GM12878 (cell line): ENCODE results near the gene TGFB1. TPM values are rescaled to one million over a fixed set of nuclear protein-coding genes. Genes with fewer than 3 reads are reported as not detected.

Experiments
- CBFB ChIP-seq: IDR thresholded peaks from 2 replicates; pipeline ENCODE4 v1.6.1; 2016; ENCODE audit warnings: antibody characterized with exemption, low read depth
- CEBPZ ChIP-seq: fragments of 150-350 bp; IDR thresholded peaks from 2 replicates; pipeline ENCODE4 v1.6.1; 2016; ENCODE audit warnings: low read depth, low read length
- CREB1 ChIP-seq: IDR thresholded peaks from 2 replicates; pipeline ENCODE4 v1.6.1; 2012; ENCODE audit warnings: low read depth, mild to moderate bottlenecking, inconsistent platforms
- FOXM1 ChIP-seq: IDR thresholded peaks from 2 replicates; pipeline ENCODE4 v1.6.1; 2012; ENCODE audit warnings: low read depth, mild to moderate bottlenecking, inconsistent platforms, low read length, moderate library complexity
- HCFC1 ChIP-seq: fragments of 150-350 bp; IDR thresholded peaks from 2 replicates; pipeline ENCODE4 v1.6.1; 2014; ENCODE audit warnings: low read length
- IKZF1 ChIP-seq: fragments of 450-650 bp; conservative IDR thresholded peaks from 2 replicates; pipeline ENCODE4 v1.6.1; 2017; ENCODE audit warnings: antibody characterized with exemption, mild to moderate bottlenecking
- MEF2B ChIP-seq: fragments of 450-650 bp; IDR thresholded peaks from 2 replicates; pipeline ENCODE4 v1.6.1; 2018; ENCODE audit warnings: mild to moderate bottlenecking, moderate library complexity; ENCODE audit not compliant: partially characterized antibody, poor library complexity, severe bottlenecking
- NFXL1 ChIP-seq: fragments of 450-650 bp; IDR thresholded peaks from 2 replicates; pipeline ENCODE4 v1.6.1; 2017; ENCODE audit warnings: antibody characterized with exemption, mild to moderate bottlenecking, borderline replicate concordance
- NR2C2 ChIP-seq: IDR thresholded peaks from 2 replicates; pipeline ENCODE4 v1.6.1; 2011; ENCODE audit warnings: borderline replicate concordance, low read depth; ENCODE audit not compliant: control insufficient read depth, insufficient read length
- POLR2A ChIP-seq: IDR thresholded peaks from 2 replicates; pipeline ENCODE4 v1.6.1; 2011; ENCODE audit warnings: low read depth, mild to moderate bottlenecking, low read length
- RAD21 ChIP-seq: IDR thresholded peaks from 2 replicates; pipeline ENCODE4 v1.6.1; 2011; ENCODE audit warnings: mild to moderate bottlenecking, low read depth, low read length, moderate library complexity; ENCODE audit not compliant: insufficient read depth
- RAD51 ChIP-seq: fragments of 450-650 bp; IDR thresholded peaks from 2 replicates; pipeline ENCODE4 v1.6.1; 2016; ENCODE audit warnings: moderate library complexity, mild to moderate bottlenecking, inconsistent platforms
- RBBP5 ChIP-seq: fragments of 200-600 bp; sonication (generic); conservative IDR thresholded peaks from 2 replicates; pipeline ENCODE4 v1.6.1; 2016
- RFX5 ChIP-seq: IDR thresholded peaks from 2 replicates; pipeline ENCODE4 v1.6.1; 2011; ENCODE audit warnings: low read depth, low read length, improper control_type of control experiment
- SIN3A ChIP-seq: IDR thresholded peaks from 2 replicates; pipeline ENCODE4 v1.6.1; 2012; ENCODE audit warnings: low read depth, low read length, improper control_type of control experiment
- SIX5 ChIP-seq: IDR thresholded peaks from 2 replicates; pipeline ENCODE4 v1.6.1; 2011; ENCODE audit warnings: mild to moderate bottlenecking, low read depth, low read length, moderate library complexity; ENCODE audit not compliant: severe bottlenecking
- STAT3 ChIP-seq: IDR thresholded peaks from 2 replicates; pipeline ENCODE4 v1.6.1; 2011; ENCODE audit warnings: low read depth, low read length, improper control_type of control experiment
- SUZ12 ChIP-seq: fragments of 200-600 bp; sonication (generic); IDR thresholded peaks from one replicate; pipeline ENCODE4 v1.6.1; 2018; ENCODE audit warnings: antibody characterized with exemption, mild to moderate bottlenecking; ENCODE audit not compliant: unreplicated experiment
- TAF1 ChIP-seq: IDR thresholded peaks from 2 replicates; pipeline ENCODE4 v1.6.1; 2011; ENCODE audit warnings: mild to moderate bottlenecking, low read depth, low read length, borderline replicate concordance
- WRNIP1 ChIP-seq: IDR thresholded peaks from 2 replicates; pipeline ENCODE4 v1.6.1; 2011; ENCODE audit warnings: low read depth, low read length, improper control_type of control experiment, borderline replicate concordance
- ZNF217 ChIP-seq: fragments of 450-650 bp; IDR thresholded peaks from 2 replicates; pipeline ENCODE4 v1.6.1; 2017; ENCODE audit warnings: antibody characterized with exemption, mild to moderate bottlenecking
- ZNF592 ChIP-seq: fragments of 450-650 bp; IDR thresholded peaks from 2 replicates; pipeline ENCODE4 v1.6.1; 2017; ENCODE audit warnings: mild to moderate bottlenecking, moderate library complexity
- polyA plus RNA-seq, 11 experiments: library from polyadenylated mRNA; depleted of rRNA in 4 of 11; unstranded in 6 of 11; stranded (reverse) in 5 of 11; fragments of >200 nt; fragmentation: Nextera tagmentation in 4 of 11; fragmentation: Illumina TruSeq in 1 of 11; extraction: Ambion mirVana in 4 of 11; extraction: Trizol in 1 of 11; gene quantifications; 1 replicate in 1 of 11; 2 replicates in 10 of 11; pipeline versions ENCODE4 v1.2.1 to v1.2.3, GENCODE V29; 2011 to 2016; ENCODE audit warnings: inconsistent platforms in 2 of 11, missing spikeins in 2 of 11, low read depth in 1 of 11
- total RNA-seq, 4 experiments: library from RNA; depleted of rRNA in 3 of 4; stranded (reverse); fragments of >200 nt in 3 of 4; fragmentation: Illumina TruSeq in 1 of 4; extraction: Trizol in 1 of 4; gene quantifications; 2 replicates each; pipeline versions ENCODE4 v1.2.1 to v1.2.3, GENCODE V29; 2013 to 2021
- TF ChIP-seq, protein P1 (sequence below), 3 experiments: IDR thresholded peaks in 2 of 3; conservative IDR thresholded peaks in 1 of 3; 2 replicates each; pipeline ENCODE4 v1.5.1; 2011; ENCODE audit warnings: low read depth in 3 of 3, low read length in 3 of 3, mild to moderate bottlenecking in 3 of 3, control low read depth in 2 of 3, moderate library complexity in 2 of 3, inconsistent platforms in 1 of 3, mixed read lengths in 1 of 3; ENCODE audit not compliant: control insufficient read depth in 2 of 3, insufficient read depth in 1 of 3; ENCODE audit errors: extremely low read depth in 1 of 3

TGFB1 gene
- total and polyA plus RNA-seq, 10 of the 15 experiments (the other 5 are each of a cell fraction or from before 2014, with no cell fraction given) = 0.23 to 120 (median 10.9) TPM

DNA sequence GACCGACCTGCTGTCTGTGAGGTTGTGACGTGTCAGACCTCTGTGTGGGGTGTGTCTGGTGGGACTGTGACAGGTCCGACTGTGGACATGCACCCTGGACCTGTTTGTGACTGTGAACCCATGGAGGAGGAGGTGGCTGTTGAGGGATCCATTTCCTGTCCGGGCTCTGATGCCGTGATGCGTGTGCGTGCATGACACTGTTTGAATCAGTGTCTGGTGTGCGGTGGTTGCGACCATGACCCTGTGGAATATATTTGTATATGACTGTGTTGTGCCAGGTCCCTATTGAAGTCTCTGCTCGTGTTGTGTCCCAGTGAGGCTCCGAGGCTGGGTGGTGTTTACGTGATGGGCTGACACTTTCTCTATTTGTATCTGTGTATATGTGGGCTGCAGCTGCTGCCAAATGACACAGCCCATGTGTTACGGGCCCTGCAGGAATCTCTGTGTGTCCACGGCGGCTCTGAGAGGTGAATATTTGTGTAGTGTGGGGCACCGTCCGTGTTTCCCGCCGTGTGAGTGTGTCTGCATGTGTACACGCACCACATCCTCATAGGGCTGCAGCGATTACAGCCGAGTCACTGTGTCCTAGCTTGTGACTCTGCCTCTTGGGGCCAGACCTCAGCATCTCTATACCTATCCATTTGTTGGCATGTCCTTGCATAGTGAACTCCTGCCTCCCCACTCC, 25.4 kb downstream of the TGFB1 start (continued):
- TF ChIP-seq STAT3 (no peak), ZNF592 (no peak), CEBPZ (no peak), HCFC1 (no peak), FOXM1 (no peak), RAD21 (no peak), RFX5 (no peak), WRNIP1 (no peak), TAF1 (no peak), IKZF1 (no peak), MEF2B (no peak), CREB1 (no peak), NR2C2 (no peak), SIX5 (no peak), ZNF217 (no peak), POLR2A (peak; percentile 56), RAD51 (no peak), SIN3A (peak; percentile 64; the same call in 1 of the 2 replicates), CBFB (no peak), NFXL1 (no peak), RBBP5 (no peak), SUZ12 (no peak)
- TF ChIP-seq, protein P1, sequence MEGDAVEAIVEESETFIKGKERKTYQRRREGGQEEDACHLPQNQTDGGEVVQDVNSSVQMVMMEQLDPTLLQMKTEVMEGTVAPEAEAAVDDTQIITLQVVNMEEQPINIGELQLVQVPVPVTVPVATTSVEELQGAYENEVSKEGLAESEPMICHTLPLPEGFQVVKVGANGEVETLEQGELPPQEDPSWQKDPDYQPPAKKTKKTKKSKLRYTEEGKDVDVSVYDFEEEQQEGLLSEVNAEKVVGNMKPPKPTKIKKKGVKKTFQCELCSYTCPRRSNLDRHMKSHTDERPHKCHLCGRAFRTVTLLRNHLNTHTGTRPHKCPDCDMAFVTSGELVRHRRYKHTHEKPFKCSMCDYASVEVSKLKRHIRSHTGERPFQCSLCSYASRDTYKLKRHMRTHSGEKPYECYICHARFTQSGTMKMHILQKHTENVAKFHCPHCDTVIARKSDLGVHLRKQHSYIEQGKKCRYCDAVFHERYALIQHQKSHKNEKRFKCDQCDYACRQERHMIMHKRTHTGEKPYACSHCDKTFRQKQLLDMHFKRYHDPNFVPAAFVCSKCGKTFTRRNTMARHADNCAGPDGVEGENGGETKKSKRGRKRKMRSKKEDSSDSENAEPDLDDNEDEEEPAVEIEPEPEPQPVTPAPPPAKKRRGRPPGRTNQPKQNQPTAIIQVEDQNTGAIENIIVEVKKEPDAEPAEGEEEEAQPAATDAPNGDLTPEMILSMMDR (IDR thresholded peaks at IDR 0.05 in 2 of 3, conservative IDR thresholded peaks at IDR 0.05 in 1 of 3; ENCODE audit: control insufficient read depth in 2 of 3, extremely low read depth in 1 of 3, insufficient read depth in 1 of 3, low read depth in 3 of 3, low read length in 3 of 3) = no peak
